ENCODE results near the gene DAPK2.

Gene DAPK2

DNA sequence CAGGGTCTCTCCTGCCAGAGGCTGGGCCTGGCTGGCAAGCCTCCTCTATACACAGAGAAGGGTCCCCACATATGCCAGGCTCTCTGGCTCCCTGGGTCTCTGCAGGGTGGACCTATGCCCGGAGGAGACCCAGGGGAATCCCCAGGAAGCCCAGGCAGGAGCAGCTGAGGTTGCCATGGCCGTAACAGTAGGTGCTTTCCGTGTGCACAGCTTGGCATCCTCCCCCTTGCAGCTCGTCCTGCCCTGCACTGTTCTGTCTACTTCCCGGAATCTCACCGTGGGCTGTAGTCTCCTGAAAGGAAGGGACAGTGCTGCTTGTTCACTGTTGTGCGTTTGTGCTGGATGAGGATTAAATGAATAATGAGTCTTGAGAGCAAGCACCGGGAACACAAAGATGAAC is 47.8 kb downstream of the DAPK2 start:
- DNase-seq (ENCODE audit: low read depth, low spot score) = no peak

DNA sequence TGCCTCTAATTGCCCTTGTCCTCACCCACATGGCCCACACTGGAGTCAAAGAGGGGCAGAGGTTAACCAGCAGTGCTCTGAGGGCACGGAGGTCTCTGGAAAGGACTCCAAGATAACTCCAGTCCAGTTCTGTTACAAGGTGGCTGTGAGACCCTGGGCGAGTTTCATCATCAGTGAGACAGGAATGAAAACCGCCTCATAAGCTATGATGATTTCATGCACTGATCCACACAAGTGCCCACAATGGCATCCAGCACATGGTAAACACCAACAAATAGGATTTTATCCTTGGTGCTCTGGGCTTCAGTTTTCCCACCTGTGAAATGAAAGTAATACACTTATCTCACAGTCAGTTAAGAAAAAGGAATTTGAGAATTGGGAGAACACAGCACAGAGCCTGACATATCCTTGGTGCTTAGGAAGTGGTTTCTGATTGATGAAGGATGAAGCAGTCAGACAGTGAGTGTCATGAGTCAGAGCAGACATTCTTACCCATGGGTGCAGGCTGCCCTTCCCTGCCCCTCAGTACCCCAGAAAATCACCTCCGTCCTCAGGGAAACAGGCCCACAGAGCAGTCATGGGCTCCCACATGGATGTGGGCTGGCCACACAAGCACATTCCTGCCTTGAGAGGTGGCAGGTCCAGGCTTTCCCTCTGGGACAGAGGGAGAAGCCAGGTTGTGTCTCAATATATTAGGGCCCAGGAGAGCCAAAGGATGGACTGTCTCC is 48.4 kb downstream of the DAPK2 start:
- DNase-seq (ENCODE audit: low read depth, low spot score) = no peak

GRCh38 chr15:63996794-63997357 is 49.4 kb downstream of the DAPK2 start:
- DNase-seq (ENCODE audit: low read depth, low spot score) = no peak

DNA sequence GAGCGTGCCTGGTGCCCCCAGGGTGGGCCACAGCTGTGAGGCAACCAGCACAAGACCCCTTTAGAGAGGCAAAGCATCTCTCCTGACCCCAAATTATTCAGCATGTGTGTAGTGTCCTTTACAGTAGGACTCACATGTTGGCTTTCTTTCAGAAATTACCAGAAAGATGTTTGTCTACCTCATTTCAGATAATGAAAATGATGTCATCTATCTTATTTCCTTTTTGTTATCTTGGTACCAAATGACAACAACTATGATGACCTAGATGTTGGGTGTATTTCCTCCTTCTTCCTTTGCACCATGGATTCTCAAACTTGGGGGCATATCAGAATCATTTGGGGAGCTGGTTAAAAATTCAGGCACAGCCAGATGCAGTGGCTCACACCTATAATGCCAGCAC is 50.5 kb downstream of the DAPK2 start:
- no peak for DNase-seq (ENCODE audit: low read depth, low spot score)

- no peak for DNase-seq (ENCODE audit: low read depth, low spot score)
Observed at GRCh38 chr15:63994073-63994600, 52.1 kb downstream of the DAPK2 start.

DNA sequence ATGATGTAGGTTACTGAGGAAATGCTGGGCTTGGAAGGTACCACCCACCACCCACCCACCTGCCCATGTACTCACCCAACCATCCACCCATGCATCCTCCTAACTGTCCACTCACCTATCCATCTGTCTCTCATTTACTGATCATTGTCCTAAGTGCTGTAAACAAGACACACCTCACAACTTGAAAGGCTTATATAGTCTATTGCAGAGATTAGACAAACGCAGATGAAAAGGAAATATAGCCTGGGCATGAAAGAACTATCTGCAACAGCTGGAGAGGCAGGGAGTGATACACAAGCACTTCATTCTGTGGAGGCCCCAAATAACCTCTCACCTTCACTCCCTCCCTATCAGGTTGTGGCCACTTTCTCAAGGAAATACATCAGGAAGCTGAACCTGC is 54.0 kb downstream of the DAPK2 start:
- no peak for DNase-seq (ENCODE audit: low read depth, low spot score)

DNA sequence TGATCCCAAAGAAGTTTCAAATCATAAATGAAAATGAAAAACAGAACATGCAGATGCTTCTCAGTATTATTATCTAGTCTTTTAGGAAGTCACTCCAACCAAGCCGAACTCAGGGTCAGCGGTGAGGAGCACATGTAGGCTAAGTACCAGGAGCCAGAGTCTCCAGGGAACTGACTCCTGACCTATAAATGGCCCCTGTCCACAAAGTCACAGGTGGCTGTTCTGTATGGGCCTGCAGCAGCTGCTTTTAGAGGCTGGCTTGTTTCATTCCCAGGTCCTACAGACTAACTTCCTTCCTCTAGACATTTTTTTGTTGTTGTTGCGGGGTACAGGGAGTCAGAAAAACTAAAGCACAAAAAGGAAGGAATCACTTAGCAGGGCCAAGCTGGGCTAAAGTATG is 54.6 kb downstream of the DAPK2 start:
- no peak for DNase-seq (ENCODE audit: low read depth, low spot score)

DNA sequence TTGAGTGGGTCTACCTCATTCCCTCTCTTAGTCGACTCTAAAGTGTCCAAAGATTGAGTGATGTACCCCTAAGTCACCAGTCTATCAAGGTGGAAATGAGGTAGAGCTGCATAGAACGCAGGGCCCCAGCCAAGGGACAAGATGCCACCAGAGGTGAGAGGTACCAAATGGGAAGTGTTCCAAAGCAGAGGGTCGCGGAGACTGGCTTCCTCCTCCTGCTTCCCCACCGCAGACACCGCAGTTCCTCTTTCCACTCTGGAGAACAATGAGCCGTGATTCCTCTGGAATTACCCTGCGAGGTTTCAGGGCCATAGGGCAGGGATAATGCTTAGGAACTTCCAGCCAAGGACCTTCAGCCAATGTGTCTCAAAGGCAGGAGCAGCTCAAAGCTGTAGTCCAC is 55.8 kb downstream of the DAPK2 start:
- no peak for DNase-seq (ENCODE audit: low read depth, low spot score)

DNA sequence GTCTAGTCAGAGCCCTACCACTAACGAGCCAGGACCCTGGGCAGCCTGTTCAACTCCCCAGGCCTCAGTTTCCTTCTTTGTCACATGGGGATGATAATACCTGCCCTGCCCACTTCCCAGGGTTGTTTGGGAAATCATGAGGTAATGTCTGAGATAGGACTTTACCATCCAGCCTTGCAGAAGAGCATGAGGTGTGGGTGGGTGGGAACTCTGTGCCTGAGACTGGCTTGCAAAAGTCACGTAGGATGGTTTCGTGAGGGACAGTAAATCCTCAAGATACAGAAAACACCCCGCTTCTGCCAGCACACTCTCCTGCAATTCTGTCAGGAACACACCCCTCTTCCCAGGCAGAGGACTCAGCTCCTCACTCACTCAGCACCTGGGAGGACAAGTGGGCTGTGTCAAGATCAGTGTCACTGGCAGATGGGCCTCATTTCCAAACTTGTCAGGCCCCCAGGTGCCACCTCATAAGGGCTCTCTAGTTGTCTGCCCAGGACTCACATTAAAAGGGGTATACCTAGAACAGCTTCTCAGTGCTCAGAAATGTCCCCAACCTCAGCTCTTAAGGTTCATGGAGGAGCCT is 58.4 kb downstream of the DAPK2 start:
- DNase-seq (ENCODE audit: low read depth, low spot score) = no peak

DNA sequence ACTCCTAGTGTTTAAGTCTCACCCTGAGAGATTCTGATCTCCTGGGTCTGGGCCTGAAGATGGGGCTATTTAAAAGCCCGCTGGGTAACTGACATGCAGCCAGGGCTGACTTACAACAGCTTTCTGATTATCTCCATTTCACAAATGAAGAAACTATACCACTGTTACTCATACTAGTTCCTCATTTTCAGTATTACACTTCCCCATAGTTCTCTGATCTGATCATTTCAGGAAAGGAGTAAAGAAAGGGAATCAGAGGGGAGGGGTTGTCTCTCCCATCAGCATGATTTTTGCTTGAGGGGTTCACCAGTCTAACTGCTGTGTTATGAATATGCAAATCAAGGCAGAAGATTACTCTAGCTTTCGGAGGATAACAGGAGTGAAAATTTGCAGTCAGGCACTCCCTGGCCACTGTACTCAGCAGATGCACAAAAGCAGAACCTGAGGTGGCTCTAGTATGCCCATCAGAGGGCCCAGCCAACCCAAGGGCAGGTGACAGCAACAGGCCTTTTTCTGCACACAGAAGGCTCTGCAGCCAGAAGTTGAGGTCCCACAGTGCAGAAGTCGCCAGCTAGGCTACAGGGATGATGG is 59.4 kb downstream of the DAPK2 start:
- DNase-seq (ENCODE audit: low read depth, low spot score) = no peak

- DNase-seq (ENCODE audit: low read depth, low spot score) = no peak
Observed at GRCh38 chr15:63986185-63986680, 60.1 kb downstream of the DAPK2 start.

- no peak for DNase-seq (ENCODE audit: low read depth, low spot score)
Observed at GRCh38 chr15:63985221-63986184, 60.8 kb downstream of the DAPK2 start.

DNA sequence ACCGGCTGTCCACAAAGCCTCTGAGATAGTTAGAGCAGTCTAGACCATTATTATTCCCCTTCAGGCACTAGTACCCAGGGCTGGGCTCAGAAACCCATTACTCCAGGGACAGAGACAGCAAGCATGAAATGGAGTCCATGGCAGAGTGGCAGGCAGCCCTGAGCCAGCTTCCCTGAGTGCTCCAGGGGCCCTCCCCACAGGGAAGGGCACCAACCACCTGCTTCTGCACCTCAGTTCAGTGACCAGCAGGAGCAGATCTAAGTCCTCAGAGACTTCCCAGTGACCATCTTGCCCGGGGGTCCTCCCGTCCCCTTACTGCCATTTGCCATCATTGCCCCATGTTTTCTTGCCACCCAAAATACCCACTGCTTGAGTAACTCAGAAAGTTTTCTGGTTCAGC is 62.0 kb downstream of the DAPK2 start:
- no peak for DNase-seq (ENCODE audit: low read depth, low spot score)

GRCh38 chr15:63983061-63983711 is 63.1 kb downstream of the DAPK2 start:
- DNase-seq (ENCODE audit: low read depth, low spot score) = no peak

- DNase-seq (ENCODE audit: low read depth, low spot score) = no peak
Observed at GRCh38 chr15:63982381-63982854, 63.9 kb downstream of the DAPK2 start.

- no peak for DNase-seq (ENCODE audit: low read depth, low spot score)
Observed at GRCh38 chr15:63981596-63982320, 64.5 kb downstream of the DAPK2 start.

GRCh38 chr15:63979262-63979793 is 67.0 kb downstream of the DAPK2 start:
- DNase-seq (ENCODE audit: low read depth, low spot score) = no peak

DNA sequence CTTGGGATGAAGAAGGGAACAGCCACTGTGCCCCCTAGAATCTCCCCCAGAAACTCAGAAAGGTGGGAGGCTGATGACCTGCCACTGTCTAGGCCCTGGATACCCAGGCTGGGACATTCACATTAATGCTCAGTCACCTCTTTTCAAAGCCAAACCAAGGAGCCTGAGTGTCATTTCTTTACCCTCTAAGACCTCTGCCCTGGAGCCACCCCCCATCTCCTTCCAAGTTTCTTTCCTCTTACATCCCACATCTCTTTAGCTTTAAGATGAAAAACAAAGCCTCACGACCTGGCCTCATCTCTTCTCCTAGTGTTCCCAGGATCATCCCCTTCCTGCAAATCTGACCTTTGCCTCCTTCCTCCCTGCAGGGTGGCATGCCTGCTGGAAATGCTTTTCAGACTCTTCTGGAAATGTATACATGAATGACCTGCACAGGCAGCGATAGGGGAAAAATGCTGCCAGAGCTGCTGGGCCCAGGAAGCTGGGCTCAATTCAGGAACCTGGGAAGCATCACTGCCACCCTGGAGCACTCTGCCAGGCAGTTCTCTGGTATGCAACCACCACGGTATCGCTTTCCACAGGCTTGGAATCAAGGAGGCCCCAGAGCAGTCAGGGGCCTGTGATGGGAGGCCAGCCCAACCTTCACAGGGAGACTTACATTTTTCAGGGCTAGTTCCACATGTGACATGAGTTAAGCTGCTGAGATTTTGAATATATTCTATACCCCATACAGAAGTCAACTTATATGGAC is 67.6 kb downstream of the DAPK2 start:
- no peak for DNase-seq (ENCODE audit: low read depth, low spot score)

GRCh38 chr15:63977119-63977518 is 69.2 kb downstream of the DAPK2 start:
- DNase-seq (ENCODE audit: low read depth, low spot score) = no peak
